ENCODE measurements around the gene SPINT2. TPM values are rescaled to one million over a fixed set of nuclear protein-coding genes. Genes with fewer than 3 reads are reported as not detected.

Gene SPINT2
- total and polyA plus RNA-seq, 4 experiments from 2014 or later, result 35.7 to 94.5 (median 56.3) TPM

DNA sequence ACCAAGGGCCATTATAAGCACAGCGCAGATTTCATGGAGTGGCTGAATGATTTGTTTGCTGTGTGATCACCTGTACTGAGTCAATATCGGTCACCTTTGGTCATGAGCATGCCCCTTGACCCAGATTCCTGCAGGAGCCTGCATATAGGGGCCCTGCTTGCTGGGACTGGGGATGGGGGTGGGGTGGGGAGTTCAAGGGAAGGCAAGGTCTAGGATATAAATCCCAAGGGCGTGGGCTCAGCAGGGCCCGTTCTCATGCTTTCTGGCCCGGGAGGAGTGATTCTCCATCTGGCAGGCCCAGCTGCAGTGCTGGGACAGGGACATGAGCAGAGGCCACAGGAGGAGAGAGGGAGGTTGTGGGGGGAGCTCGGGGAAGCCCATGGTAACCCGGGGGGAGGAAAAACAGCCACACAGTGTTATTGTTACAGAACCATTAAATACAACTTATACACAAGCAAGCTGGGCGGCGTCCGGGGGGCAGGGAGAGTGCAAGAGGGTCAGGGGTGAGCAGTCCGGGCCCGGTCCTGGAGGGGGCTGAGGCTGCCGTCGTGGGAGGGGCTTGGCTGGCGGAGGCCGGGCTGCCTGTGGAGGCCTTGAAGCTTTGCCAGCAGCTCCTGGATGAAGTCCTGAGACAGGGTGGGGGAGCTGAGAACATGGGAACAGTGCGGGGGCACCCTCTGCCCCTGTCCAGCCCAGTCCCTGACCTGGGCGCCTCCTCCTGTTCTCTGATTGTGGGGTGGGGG, 13.4 kb upstream of the SPINT2 start:
- Histone ChIP-seq H3K4me1 (ENCODE audit: insufficient read depth, low read length) (no peaks in the 10 kb centered on the region), H3K27me3 (ENCODE audit: insufficient read depth, low read length) (no peaks in the 10 kb centered on the region), H3K27ac (ENCODE audit: low read depth, low read length) (no peak overlapping the region), H3K36me3 (ENCODE audit: insufficient read depth, low read length) (no peaks in the 10 kb centered on the region), H3K4me3 (ENCODE audit: low read length in 2 of 2) (no peak overlapping the region), H3K9me3 (ENCODE audit: control insufficient read depth in 1 of 2, low read length in 2 of 2) (no peaks in the 10 kb centered on the region)
- H3K4me1 Mint-ChIP-seq, result peaks cover 0 to 3% (median 0%) of the 10 kb centered on the region in 4 donors
- no peak overlapping the region for H3K27ac Mint-ChIP-seq
- intact Hi-C loops (cut with micrococcal nuclease), result no loop called here
- no peak overlapping the region for H3K4me3 Mint-ChIP-seq
- POLR2A ChIA-PET (ENCODE audit: partially characterized antibody), result interaction anchor here (1.0 to 1.1 kb wide), 2 partner anchors 68 to 69 kb away, joined by 3 read pairs; partner anchors contain the start of gene KCNK6
- peaks cover 0 to under 1% (median 0%) of the 10 kb centered on the region in 8 donors for H3K9me3 Mint-ChIP-seq
- no peak for DNase-seq
- H3K27me3 Mint-ChIP-seq, result peaks cover 11 to 13% of the 10 kb centered on the region in 2 donors
- CTCF ChIA-PET (ENCODE audit: partially characterized antibody), result interaction anchor here (1.0 to 1.4 kb wide), 2 partner anchors 20 to 85 kb away, joined by 4 read pairs; partner anchors contain the start of gene CATSPERG
- no peaks in the 10 kb centered on the region for H3K36me3 Mint-ChIP-seq

- peaks cover 0 to 3% (median under 1%) of the 10 kb centered on the region in 4 donors for H3K4me1 Mint-ChIP-seq
- DNase-seq, result no peak
- no peaks in the 10 kb centered on the region for H3K27me3 ChIP-seq (ENCODE audit: insufficient read depth, low read length)
- no peaks in the 10 kb centered on the region for H3K4me1 ChIP-seq (ENCODE audit: insufficient read depth, low read length)
- no peak overlapping the region for H3K27ac Mint-ChIP-seq
- H3K36me3 Mint-ChIP-seq, result no peaks in the 10 kb centered on the region
- no peaks in the 10 kb centered on the region for H3K9me3 Mint-ChIP-seq
- H3K4me3 ChIP-seq (ENCODE audit: low read length in 2 of 2), result no peak overlapping the region
- CTCF ChIA-PET (ENCODE audit: partially characterized antibody), result interaction anchor here (1.0 to 1.4 kb wide), 3 partner anchors 8 to 84 kb away, joined by 3 to 4 read pairs (median 4); partner anchors contain the start of gene CATSPERG
- POLR2A ChIA-PET (ENCODE audit: partially characterized antibody), result interaction anchor here (1.0 to 1.1 kb wide), 2 partner anchors 67 to 68 kb away, joined by 3 read pairs; partner anchors contain the start of gene KCNK6
- no peaks in the 10 kb centered on the region for H3K36me3 ChIP-seq (ENCODE audit: insufficient read depth, low read length)
- H3K27ac ChIP-seq (ENCODE audit: low read depth, low read length), result no peak overlapping the region
- no peak overlapping the region for H3K4me3 Mint-ChIP-seq
- intact Hi-C loops (cut with micrococcal nuclease), result no loop called here
- H3K9me3 ChIP-seq (ENCODE audit: control insufficient read depth in 1 of 2, low read length in 2 of 2), result no peaks in the 10 kb centered on the region
- peaks cover 12 to 15% of the 10 kb centered on the region in 2 donors for H3K27me3 Mint-ChIP-seq
Observed at GRCh38 chr19:38251564-38252051, 12.8 kb upstream of the SPINT2 start.

GRCh38 chr19:38252385-38252784, 12.0 kb upstream of the SPINT2 start:
- no peak for DNase-seq
- Histone ChIP-seq H3K9me3 (ENCODE audit: control insufficient read depth in 1 of 2, low read length in 2 of 2) (no peaks in the 10 kb centered on the region), H3K4me1 (ENCODE audit: insufficient read depth, low read length) (no peaks in the 10 kb centered on the region), H3K4me3 (ENCODE audit: low read length in 2 of 2) (no peak overlapping the region), H3K36me3 (ENCODE audit: insufficient read depth, low read length) (no peaks in the 10 kb centered on the region), H3K27me3 (ENCODE audit: insufficient read depth, low read length) (no peaks in the 10 kb centered on the region), H3K27ac (ENCODE audit: low read depth, low read length) (no peak overlapping the region)
- H3K4me3 Mint-ChIP-seq, result no peak overlapping the region
- ChIA-PET POLR2A (ENCODE audit: partially characterized antibody) (no interaction called here), CTCF (ENCODE audit: partially characterized antibody) (interaction anchor here (1.0 kb wide), 1 partner anchor 9 kb away, joined by 3 read pairs; no protein-coding TSS in a partner anchor)
- H3K9me3 Mint-ChIP-seq, result no peaks in the 10 kb centered on the region
- H3K36me3 Mint-ChIP-seq, result no peaks in the 10 kb centered on the region
- peak overlapping the region in 2 of 7 donors; percentile 25 to 62 for H3K27ac Mint-ChIP-seq
- H3K4me1 Mint-ChIP-seq, result peaks cover 0 to 6% (median 1%) of the 10 kb centered on the region in 4 donors
- intact Hi-C loops (cut with micrococcal nuclease), result no loop called here
- H3K27me3 Mint-ChIP-seq, result peaks cover 18 to 21% of the 10 kb centered on the region in 2 donors

- Histone ChIP-seq H3K4me3 (ENCODE audit: low read length in 2 of 2) (no peak overlapping the region), H3K27me3 (ENCODE audit: insufficient read depth, low read length) (no peaks in the 10 kb centered on the region), H3K4me1 (ENCODE audit: insufficient read depth, low read length) (no peaks in the 10 kb centered on the region), H3K9me3 (ENCODE audit: control insufficient read depth in 1 of 2, low read length in 2 of 2) (no peaks in the 10 kb centered on the region), H3K36me3 (ENCODE audit: insufficient read depth, low read length) (no peaks in the 10 kb centered on the region), H3K27ac (ENCODE audit: low read depth, low read length) (no peak overlapping the region)
- Mint-ChIP-seq H3K27me3 (peaks cover 20 to 23% of the 10 kb centered on the region in 2 donors), H3K4me1 (peaks cover 0 to 6% (median 1%) of the 10 kb centered on the region in 4 donors), H3K36me3 (no peaks in the 10 kb centered on the region), H3K4me3 (no peak overlapping the region), H3K9me3 (no peaks in the 10 kb centered on the region), H3K27ac (no peak overlapping the region)
- ChIA-PET POLR2A (ENCODE audit: partially characterized antibody) (no interaction called here), CTCF (ENCODE audit: partially characterized antibody) (interaction anchor here (1.0 kb wide), 1 partner anchor 10 kb away, joined by 3 read pairs; no protein-coding TSS in a partner anchor)
- intact Hi-C loops (cut with micrococcal nuclease), result no loop called here
- no peak for DNase-seq
Observed at GRCh38 chr19:38252941-38253691, 11.3 kb upstream of the SPINT2 start.

DNA sequence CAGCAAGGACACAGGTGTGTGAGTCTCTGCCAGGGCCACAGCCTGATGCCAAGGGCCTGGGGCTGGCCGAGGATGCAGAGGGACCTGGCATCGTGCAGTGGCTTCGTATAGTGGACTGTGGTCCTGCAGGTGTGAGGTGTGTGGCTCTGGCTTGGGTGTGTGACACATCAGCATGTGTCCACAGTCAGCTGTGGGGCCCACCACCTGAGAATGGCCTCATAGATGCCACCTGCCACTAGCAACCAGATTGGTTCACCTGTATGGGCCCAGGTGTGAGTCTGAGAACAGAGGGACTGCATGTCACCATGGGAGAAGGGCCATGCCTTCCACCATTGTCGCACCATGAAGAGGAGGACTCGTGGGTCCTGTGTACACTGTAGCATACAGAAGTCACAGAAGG, 10.6 kb upstream of the SPINT2 start:
- CTCF ChIA-PET (ENCODE audit: partially characterized antibody), result no interaction called here
- Histone ChIP-seq H3K36me3 (ENCODE audit: insufficient read depth, low read length) (no peaks in the 10 kb centered on the region), H3K27me3 (ENCODE audit: insufficient read depth, low read length) (no peaks in the 10 kb centered on the region), H3K27ac (ENCODE audit: low read depth, low read length) (no peak overlapping the region), H3K4me1 (ENCODE audit: insufficient read depth, low read length) (no peaks in the 10 kb centered on the region), H3K9me3 (ENCODE audit: control insufficient read depth in 1 of 2, low read length in 2 of 2) (no peaks in the 10 kb centered on the region), H3K4me3 (ENCODE audit: low read length in 2 of 2) (no peak overlapping the region)
- Mint-ChIP-seq H3K27ac (no peak overlapping the region), H3K4me1 (peaks cover 0 to 6% (median 1%) of the 10 kb centered on the region in 4 donors), H3K4me3 (no peak overlapping the region), H3K36me3 (no peaks in the 10 kb centered on the region), H3K9me3 (no peaks in the 10 kb centered on the region), H3K27me3 (peaks cover 21 to 24% of the 10 kb centered on the region in 2 donors)
- intact Hi-C loops (cut with micrococcal nuclease), result no loop called here
- POLR2A ChIA-PET (ENCODE audit: partially characterized antibody), result no interaction called here
- no peak for DNase-seq

DNA sequence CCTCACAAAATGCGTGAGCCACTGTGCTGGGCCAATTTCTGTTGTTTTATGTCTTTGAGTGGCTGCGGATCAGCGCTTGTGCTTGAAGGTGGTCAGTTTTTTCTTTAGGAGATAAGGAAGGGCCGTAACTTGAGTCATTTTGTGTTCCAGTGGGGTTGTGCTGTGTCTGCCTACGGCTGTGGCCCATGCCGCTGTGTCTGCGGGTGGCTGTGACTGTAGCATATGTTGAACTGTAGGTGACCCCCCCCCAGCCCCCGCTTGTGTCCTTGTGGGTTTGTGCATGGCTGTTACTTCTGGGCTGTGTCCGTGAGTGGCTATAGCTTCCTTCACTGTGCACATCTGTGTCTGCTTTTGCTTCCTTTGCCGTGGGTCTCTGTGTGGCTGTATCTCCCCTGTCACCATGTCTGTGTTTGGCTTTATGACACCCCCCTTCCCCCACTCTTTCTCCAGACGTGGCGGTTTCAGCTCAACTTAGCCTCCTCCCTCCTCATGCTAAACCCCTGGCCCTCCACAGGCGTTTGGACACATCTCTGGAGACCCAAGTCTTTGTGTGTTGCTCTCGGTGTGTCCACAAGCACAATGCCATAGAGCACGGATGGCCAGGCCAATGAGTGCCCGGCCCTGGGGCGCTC, 8.9 kb upstream of the SPINT2 start:
- peaks cover 0 to 6% (median 1%) of the 10 kb centered on the region in 4 donors for H3K4me1 Mint-ChIP-seq
- no peaks in the 10 kb centered on the region for H3K36me3 Mint-ChIP-seq
- H3K4me3 Mint-ChIP-seq, result peak overlapping the region in 1 of 8 donors; percentile 43
- ChIA-PET CTCF (ENCODE audit: partially characterized antibody) (interaction anchor here (0.7 to 1.4 kb wide), 2 partner anchors 10 to 353 kb away, joined by 3 to 5 read pairs; no protein-coding TSS in a partner anchor), POLR2A (ENCODE audit: partially characterized antibody) (no interaction called here)
- H3K27ac Mint-ChIP-seq, result no peak overlapping the region
- intact Hi-C loops (cut with micrococcal nuclease), result no loop called here
- peaks cover 23 to 25% of the 10 kb centered on the region in 2 donors for H3K27me3 Mint-ChIP-seq
- no peaks in the 10 kb centered on the region for H3K27me3 ChIP-seq (ENCODE audit: insufficient read depth, low read length)
- H3K36me3 ChIP-seq (ENCODE audit: insufficient read depth, low read length), result no peaks in the 10 kb centered on the region
- DNase-seq, result no peak
- no peaks in the 10 kb centered on the region for H3K9me3 ChIP-seq (ENCODE audit: control insufficient read depth in 1 of 2, low read length in 2 of 2)
- peaks cover 0 to 2% (median 0%) of the 10 kb centered on the region in 8 donors for H3K9me3 Mint-ChIP-seq
- H3K4me1 ChIP-seq (ENCODE audit: insufficient read depth, low read length), result no peaks in the 10 kb centered on the region
- no peak overlapping the region for H3K27ac ChIP-seq (ENCODE audit: low read depth, low read length)
- H3K4me3 ChIP-seq (ENCODE audit: low read length in 2 of 2), result no peak overlapping the region
